GM12878 (cell line): ENCODE results near the gene COL27A1.

ENCODE experiments used
- KDM1A ChIP-seq: fragments of 200-600 bp; sonication (generic); IDR thresholded peaks from 2 replicates; pipeline ENCODE4 v1.6.1; 2016; ENCODE audit warnings: borderline replicate concordance
- TF ChIP-seq, protein P1 (sequence below): IDR thresholded peaks from 2 replicates; pipeline ENCODE4 v1.6.1; 2011; ENCODE audit warnings: low read depth, low read length, improper control_type of control experiment, borderline replicate concordance
- TF ChIP-seq, protein P2 (sequence below): fragments of 150-350 bp; IDR thresholded peaks from 2 replicates; pipeline ENCODE4 v1.6.1; 2016; ENCODE audit warnings: low read depth, low read length

DNA sequence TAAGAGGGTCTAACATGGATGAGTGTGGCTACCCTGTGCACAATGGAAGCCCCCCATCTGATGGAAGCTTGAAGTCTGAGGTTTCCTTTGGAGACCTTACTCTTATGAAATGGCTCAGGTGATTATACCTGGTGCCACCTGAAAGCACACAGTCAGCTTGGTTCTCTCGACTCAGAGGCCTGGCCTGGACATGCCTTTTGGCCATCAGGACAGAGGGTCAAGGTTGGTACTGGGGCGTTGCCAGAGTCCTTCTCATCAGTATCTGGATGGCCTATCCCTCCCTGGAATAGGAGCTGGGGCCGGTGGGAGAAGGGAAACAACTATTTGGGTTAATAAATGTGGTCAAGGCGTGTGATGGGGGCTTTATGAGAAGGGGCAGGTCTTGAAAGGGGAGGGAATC is 48.9 kb downstream of the COL27A1 start:
- TF ChIP-seq, protein P1, sequence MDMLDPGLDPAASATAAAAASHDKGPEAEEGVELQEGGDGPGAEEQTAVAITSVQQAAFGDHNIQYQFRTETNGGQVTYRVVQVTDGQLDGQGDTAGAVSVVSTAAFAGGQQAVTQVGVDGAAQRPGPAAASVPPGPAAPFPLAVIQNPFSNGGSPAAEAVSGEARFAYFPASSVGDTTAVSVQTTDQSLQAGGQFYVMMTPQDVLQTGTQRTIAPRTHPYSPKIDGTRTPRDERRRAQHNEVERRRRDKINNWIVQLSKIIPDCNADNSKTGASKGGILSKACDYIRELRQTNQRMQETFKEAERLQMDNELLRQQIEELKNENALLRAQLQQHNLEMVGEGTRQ: no peak
- TF ChIP-seq KDM1A: no peak
- TF ChIP-seq, protein P2, sequence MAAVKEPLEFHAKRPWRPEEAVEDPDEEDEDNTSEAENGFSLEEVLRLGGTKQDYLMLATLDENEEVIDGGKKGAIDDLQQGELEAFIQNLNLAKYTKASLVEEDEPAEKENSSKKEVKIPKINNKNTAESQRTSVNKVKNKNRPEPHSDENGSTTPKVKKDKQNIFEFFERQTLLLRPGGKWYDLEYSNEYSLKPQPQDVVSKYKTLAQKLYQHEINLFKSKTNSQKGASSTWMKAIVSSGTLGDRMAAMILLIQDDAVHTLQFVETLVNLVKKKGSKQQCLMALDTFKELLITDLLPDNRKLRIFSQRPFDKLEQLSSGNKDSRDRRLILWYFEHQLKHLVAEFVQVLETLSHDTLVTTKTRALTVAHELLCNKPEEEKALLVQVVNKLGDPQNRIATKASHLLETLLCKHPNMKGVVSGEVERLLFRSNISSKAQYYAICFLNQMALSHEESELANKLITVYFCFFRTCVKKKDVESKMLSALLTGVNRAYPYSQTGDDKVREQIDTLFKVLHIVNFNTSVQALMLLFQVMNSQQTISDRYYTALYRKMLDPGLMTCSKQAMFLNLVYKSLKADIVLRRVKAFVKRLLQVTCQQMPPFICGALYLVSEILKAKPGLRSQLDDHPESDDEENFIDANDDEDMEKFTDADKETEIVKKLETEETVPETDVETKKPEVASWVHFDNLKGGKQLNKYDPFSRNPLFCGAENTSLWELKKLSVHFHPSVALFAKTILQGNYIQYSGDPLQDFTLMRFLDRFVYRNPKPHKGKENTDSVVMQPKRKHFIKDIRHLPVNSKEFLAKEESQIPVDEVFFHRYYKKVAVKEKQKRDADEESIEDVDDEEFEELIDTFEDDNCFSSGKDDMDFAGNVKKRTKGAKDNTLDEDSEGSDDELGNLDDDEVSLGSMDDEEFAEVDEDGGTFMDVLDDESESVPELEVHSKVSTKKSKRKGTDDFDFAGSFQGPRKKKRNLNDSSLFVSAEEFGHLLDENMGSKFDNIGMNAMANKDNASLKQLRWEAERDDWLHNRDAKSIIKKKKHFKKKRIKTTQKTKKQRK: no peak
